H1 (cell line): ENCODE measurements around the gene NOTCH2NLA. TPM values are rescaled to one million over a fixed set of nuclear protein-coding genes. Genes with fewer than 3 reads are reported as not detected.
"Not testable (repeated sequence)": the region's sequence is repeated elsewhere in the genome, so short reads cannot be mapped to it uniquely, and the experiment has no call there.

Source experiments
- CTCF ChIA-PET: fragments of 300-600 bp; sonication (Branson Sonifier 250); formaldehyde crosslinking; loops from one replicate; lab custom pipeline; 2021; ENCODE audit not compliant: partially characterized antibody; lab: Charles Lee
- POLR2A ChIA-PET: fragments of 300-600 bp; sonication (Branson Sonifier 250); formaldehyde crosslinking; loops from one replicate; lab custom pipeline; 2021; ENCODE audit warnings: inconsistent platforms; ENCODE audit not compliant: partially characterized antibody; lab: Charles Lee
- DNase-seq, 2 experiments: peaks; one replicate each; pipeline versions ENCODE4 v3.0.0 to v3.0.0-alpha.2; 2010 to 2022; ENCODE audit warnings: low spot score in 2 of 2, low read depth in 1 of 2, mixed read lengths in 1 of 2
- FAIRE-seq: peaks from 2 replicates; lab custom pipeline; 2011; peaks lifted over from hg19 to GRCh38; lab: Jason Lieb, UNC
- H2AFZ ChIP-seq: 2 replicates; pipeline ENCODE4 v1.8.1; 2012; ENCODE audit warnings: low read length, inconsistent platforms
- H2AK5ac ChIP-seq: 2 replicates; pipeline ENCODE4 v1.6.1; 2013; ENCODE audit warnings: low read depth, low read length
- H2BK120ac ChIP-seq: replicated peaks from 2 replicates; pipeline ENCODE3; 2013; ENCODE audit warnings: low read depth, low read length, inconsistent platforms
- H2BK12ac ChIP-seq: 2 replicates; pipeline ENCODE4 v1.6.1; 2013; ENCODE audit warnings: low read depth, low read length
- H2BK15ac ChIP-seq: 2 replicates; pipeline ENCODE4 v1.6.1; 2013; ENCODE audit warnings: low read length
- H2BK20ac ChIP-seq: 2 replicates; pipeline ENCODE4 v1.6.1; 2013; ENCODE audit warnings: low read length
- H2BK5ac ChIP-seq: 2 replicates; pipeline ENCODE4 v1.6.1; 2013; ENCODE audit warnings: low read depth, low read length
- H3K14ac ChIP-seq: 2 replicates; pipeline ENCODE4 v1.6.1; 2013; ENCODE audit warnings: inconsistent platforms; ENCODE audit not compliant: insufficient read length
- H3K18ac ChIP-seq: 2 replicates; pipeline ENCODE4 v1.6.1; 2013; ENCODE audit warnings: low read length; ENCODE audit errors: extremely low read depth
- H3K23ac ChIP-seq: 2 replicates; pipeline ENCODE4 v1.6.1; 2013; ENCODE audit warnings: inconsistent platforms; ENCODE audit not compliant: insufficient read length
- H3K23me2 ChIP-seq: 2 replicates; pipeline ENCODE4 v1.6.1; 2013; ENCODE audit warnings: low read depth, low read length
- H3K27ac ChIP-seq: 2 replicates; pipeline ENCODE4 v1.6.1; 2011; ENCODE audit warnings: low read depth, low read length, inconsistent platforms
- H3K27me3 ChIP-seq, 4 experiments: replicated peaks in 1 of 4; 1 replicate in 1 of 4; 2 replicates in 3 of 4; pipeline versions ENCODE4 v1.6.1 to v1.8.1; 2011 to 2013; ENCODE audit warnings: low read length in 3 of 4, mild to moderate bottlenecking in 3 of 4, inconsistent platforms in 2 of 4, mixed read lengths in 2 of 4, moderate library complexity in 1 of 4; ENCODE audit not compliant: control insufficient read depth in 3 of 4, insufficient read depth in 3 of 4; ENCODE audit errors: extremely low read depth in 1 of 4
- H3K36me3 ChIP-seq, 4 experiments: 2 replicates each; pipeline versions ENCODE4 v1.6.1 to v1.8.1; 2011 to 2013; ENCODE audit warnings: mild to moderate bottlenecking in 4 of 4, low read length in 3 of 4, moderate library complexity in 2 of 4, control low read depth in 1 of 4, inconsistent platforms in 1 of 4; ENCODE audit not compliant: insufficient read depth in 4 of 4, control insufficient read depth in 2 of 4
- H3K4ac ChIP-seq: replicated peaks from 2 replicates; pipeline ENCODE3; 2013; ENCODE audit warnings: low read length, low read depth, mixed read lengths, inconsistent platforms; ENCODE audit not compliant: insufficient read length
- H3K4me1 ChIP-seq, 4 experiments: replicated peaks in 1 of 4; 1 replicate in 1 of 4; 2 replicates in 3 of 4; pipeline versions ENCODE4 v1.6.1 to v1.8.1; 2011 to 2013; ENCODE audit warnings: low read length in 3 of 4, inconsistent platforms in 2 of 4, mixed read lengths in 1 of 4; ENCODE audit not compliant: insufficient read depth in 4 of 4, control insufficient read depth in 3 of 4
- H3K4me2 ChIP-seq, 2 experiments: 2 replicates each; pipeline versions ENCODE4 v1.6.1 to v1.8.1; 2011 to 2013; ENCODE audit warnings: low read depth in 2 of 2, low read length in 2 of 2, control low read depth in 1 of 2, inconsistent platforms in 1 of 2, mild to moderate bottlenecking in 1 of 2; ENCODE audit not compliant: insufficient read depth in 1 of 2
- H3K4me3 ChIP-seq, 4 experiments: fragments of 200-600, 300-600 bp in 1 of 4; sonication (generic), shearing (Covaris generic), sonication (Bioruptor Twin) in 1 of 4; 2 replicates each; pipeline versions ENCODE4 v1.5.1 to v1.8.1; 2011 to 2016; ENCODE audit warnings: low read length in 4 of 4, low read depth in 3 of 4, control low read depth in 2 of 4, inconsistent platforms in 2 of 4, mild to moderate bottlenecking in 2 of 4, mixed read lengths in 1 of 4, moderate library complexity in 1 of 4; ENCODE audit not compliant: insufficient read depth in 2 of 4; ENCODE audit errors: extremely low read depth in 1 of 4
- H3K56ac ChIP-seq: replicated peaks from 2 replicates; pipeline ENCODE3; 2013; ENCODE audit warnings: low read depth, mild to moderate bottlenecking, mixed read lengths, low read length, inconsistent platforms; ENCODE audit not compliant: insufficient read length
- H3K79me1 ChIP-seq: 2 replicates; pipeline ENCODE4 v1.6.1; 2013; ENCODE audit warnings: low read depth, low read length, control low read depth
- H3K79me2 ChIP-seq, 2 experiments: 2 replicates each; pipeline versions ENCODE4 v1.6.1 to v1.8.1; 2012 to 2013; ENCODE audit warnings: low read length in 2 of 2, mild to moderate bottlenecking in 2 of 2, inconsistent platforms in 1 of 2; ENCODE audit not compliant: insufficient read depth in 2 of 2, control insufficient read depth in 1 of 2
- H3K9ac ChIP-seq, 4 experiments: replicated peaks in 1 of 4; 1 replicate in 1 of 4; 2 replicates in 3 of 4; pipeline versions ENCODE4 v1.6.1 to v1.8.1; 2011 to 2013; ENCODE audit warnings: low read depth in 3 of 4, low read length in 3 of 4, control low read depth in 2 of 4, mild to moderate bottlenecking in 2 of 4, moderate library complexity in 2 of 4, inconsistent platforms in 1 of 4; ENCODE audit errors: extremely low read depth in 1 of 4
- H3K9me3 ChIP-seq, 2 experiments: 2 replicates each; pipeline versions ENCODE4 v1.6.1 to v1.8.1; 2012 to 2013; ENCODE audit warnings: mild to moderate bottlenecking in 2 of 2, moderate library complexity in 2 of 2, control low read depth in 1 of 2, inconsistent platforms in 1 of 2, low read depth in 1 of 2, low read length in 1 of 2, mixed read lengths in 1 of 2; ENCODE audit not compliant: insufficient read depth in 2 of 2
- H4K20me1 ChIP-seq, 2 experiments: replicated peaks in 1 of 2; 2 replicates each; pipeline versions ENCODE3 to v1.8.1; 2011 to 2013; ENCODE audit warnings: inconsistent platforms in 2 of 2, low read length in 2 of 2, mild to moderate bottlenecking in 1 of 2; ENCODE audit not compliant: insufficient read depth in 2 of 2, control insufficient read depth in 1 of 2
- H4K5ac ChIP-seq: 2 replicates; pipeline ENCODE4 v1.6.1; 2013; ENCODE audit warnings: low read length, low read depth, mixed read lengths, inconsistent platforms; ENCODE audit not compliant: insufficient read length
- H4K8ac ChIP-seq: 2 replicates; pipeline ENCODE4 v1.8.0; 2013; ENCODE audit warnings: mild to moderate bottlenecking, moderate library complexity, low read length, inconsistent platforms; ENCODE audit not compliant: insufficient read depth; ENCODE audit errors: extremely low read depth
- H4K91ac ChIP-seq: replicated peaks from 2 replicates; pipeline ENCODE3; 2013; ENCODE audit warnings: low read length, mixed read lengths, inconsistent platforms; ENCODE audit not compliant: insufficient read length
- PHF8 ChIP-seq: fragments of 200-600 bp; sonication (generic); conservative IDR thresholded peaks from 2 replicates; pipeline ENCODE4 v1.7.1; 2012; ENCODE audit warnings: low read depth, mild to moderate bottlenecking, inconsistent platforms, low read length, moderate library complexity
- WGBS, 2 experiments: shearing (Covaris generic) in 1 of 2; methylation state at CpG; one replicate each; pipeline versions ENCODE4 v1.1.6 to v1.1.7; 2013 to 2015; ENCODE audit warnings: low lambda C conversion rate in 2 of 2, mixed read lengths in 2 of 2, inconsistent platforms in 1 of 2, low coverage in 1 of 2, missing lambda C conversion rate in 1 of 2; ENCODE audit not compliant: insufficient replicate concordance in 2 of 2, insufficient coverage in 1 of 2, insufficient read length in 1 of 2; ENCODE audit errors: extremely low coverage in 1 of 2, missing lambda C conversion rate in 1 of 2; 5-methylcytosine and 5-hydroxymethylcytosine counted together
- polyA plus RNA-seq, 7 experiments: library from polyadenylated mRNA; depleted of rRNA in 3 of 7; stranded (reverse) in 5 of 7; unstranded in 2 of 7; fragments of >200 nt in 5 of 7; fragments of 200-250 nt in 2 of 7; gene quantifications; 1 replicate in 5 of 7; 2 replicates in 1 of 7; 4 replicates in 1 of 7; pipeline versions ENCODE4 v1.2.1 to v1.2.3, GENCODE V29; 2011 to 2013; ENCODE audit warnings: missing spikeins in 2 of 7, mixed read lengths in 2 of 7
- total RNA-seq: library from RNA; stranded (reverse); fragmentation: NEBNext Ultra II Directional; extraction: Animal tissue kit (Norgen Biotek cat#: 25700); gene quantifications from 2 replicates; pipeline ENCODE4 v1.2.1, GENCODE V29; 2021

The NOTCH2NLA gene
- total and polyA plus RNA-seq, 2 of the 8 experiments (the other 6 are each of a cell fraction or from before 2014, with no cell fraction given), result 4.1 to 6.2 TPM

DNA sequence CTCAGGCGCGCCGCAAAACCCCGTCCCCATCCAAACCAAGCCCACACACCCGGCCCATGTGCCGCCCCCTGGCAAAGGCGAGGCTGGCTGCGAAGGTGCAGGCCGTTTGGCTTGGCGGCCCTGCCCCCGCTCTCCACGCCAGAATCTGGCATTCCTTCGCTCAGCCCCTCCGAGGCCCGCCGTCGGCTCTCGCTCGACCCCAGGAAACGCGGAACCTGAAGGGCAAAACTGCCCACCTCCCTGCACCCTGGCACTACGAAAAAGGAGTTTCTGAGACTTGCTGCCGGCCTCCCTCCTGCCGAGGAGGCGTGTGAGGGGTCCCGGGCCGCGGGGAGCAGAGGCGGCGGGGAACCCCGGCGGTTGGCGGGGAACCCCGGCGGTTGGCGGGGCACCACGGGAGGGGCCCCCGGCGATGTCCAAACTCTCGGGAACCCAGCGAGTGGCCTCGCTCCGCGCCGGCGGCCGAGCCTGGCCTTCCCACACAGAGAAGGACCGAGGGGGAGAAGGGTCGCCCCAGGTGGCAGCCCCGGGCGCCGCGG is 608 bp downstream of the NOTCH2NLA start:
- H3K27me3 ChIP-seq, H3K79me2 ChIP-seq, H4K91ac ChIP-seq, H2BK20ac ChIP-seq, H2AK5ac ChIP-seq, POLR2A ChIA-PET, H4K5ac ChIP-seq, CTCF ChIA-PET, H3K14ac ChIP-seq, H4K20me1 ChIP-seq, H2AFZ ChIP-seq, H2BK12ac ChIP-seq, H3K23me2 ChIP-seq, H2BK15ac ChIP-seq, H3K27ac ChIP-seq, H3K4me1 ChIP-seq, H3K9me3 ChIP-seq, H3K56ac ChIP-seq, H4K8ac ChIP-seq, H3K36me3 ChIP-seq, H2BK120ac ChIP-seq, H3K23ac ChIP-seq, H3K79me1 ChIP-seq, H3K18ac ChIP-seq, H3K4ac ChIP-seq, FAIRE-seq, H2BK5ac ChIP-seq: not testable (repeated sequence)
- TF ChIP-seq PHF8, result 0 out of 2 replicates have a peak, but pooled peaks have one; percentile 4
- peak in 1 of 2 experiments; percentile 76 for DNase-seq
- 1% methylated on average over 10 of the region's 53 CpGs; no CpG with 5 or more reads in 1 of the 2 experiments for WGBS, 2 experiments
- peak overlapping the region in 1 of 4 experiments; percentile 49; a peak in 1 of 7 replicates for H3K9ac ChIP-seq
- H3K4me3 ChIP-seq, result peak overlapping the region in 3 of 4 experiments; percentile 24 to 58 (median 56); a peak in 6 of 8 replicates
- peak overlapping the region; percentile 28 to 45; a peak in 3 of 4 replicates for H3K4me2 ChIP-seq

DNA sequence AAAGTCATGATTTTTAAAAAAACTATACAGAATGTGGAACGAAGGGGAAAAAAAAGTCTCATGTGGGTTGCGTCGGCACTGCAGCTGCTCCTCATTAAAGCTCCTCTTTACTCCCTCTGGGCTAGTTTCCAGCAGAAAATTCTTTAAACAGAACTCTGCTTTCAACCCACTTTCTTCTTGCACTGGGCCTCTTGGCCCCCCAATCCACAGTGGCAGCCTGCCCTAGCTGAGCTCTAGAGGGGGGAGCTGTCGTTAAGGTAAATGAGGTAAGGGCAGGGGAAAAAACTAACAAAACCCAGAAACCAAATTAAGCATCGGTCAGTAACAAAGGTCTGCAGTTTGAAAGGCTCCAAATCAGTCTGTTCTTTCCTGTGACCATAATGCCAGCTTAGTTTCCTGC is 54.3 kb downstream of the NOTCH2NLA start:
- H3K23ac ChIP-seq, H2BK5ac ChIP-seq, H3K4ac ChIP-seq, H3K9ac ChIP-seq, H3K27ac ChIP-seq, H2BK20ac ChIP-seq, H2AFZ ChIP-seq, H3K23me2 ChIP-seq, H3K27me3 ChIP-seq, FAIRE-seq, H3K79me1 ChIP-seq, H2BK120ac ChIP-seq, H2BK15ac ChIP-seq, H3K56ac ChIP-seq, H3K18ac ChIP-seq, CTCF ChIA-PET, H3K14ac ChIP-seq, H3K79me2 ChIP-seq, H4K8ac ChIP-seq, H4K5ac ChIP-seq, POLR2A ChIA-PET, H2BK12ac ChIP-seq, H2AK5ac ChIP-seq, H3K4me3 ChIP-seq, DNase-seq, H3K4me1 ChIP-seq, H3K9me3 ChIP-seq, H3K4me2 ChIP-seq, H3K36me3 ChIP-seq, H4K91ac ChIP-seq, H4K20me1 ChIP-seq: not testable (repeated sequence)
- no CpG with 5 or more reads among the region's 5 CpGs for WGBS, 2 experiments
